Measurements from ENCODE around the gene HPD. TPM values are rescaled to one million over a fixed set of nuclear protein-coding genes. Genes with fewer than 3 reads are reported as not detected.
A peak's percentile ranks its signal among the peaks of the same experiment; 100 is the strongest.
"Not testable (repeated sequence)": the region's sequence is repeated elsewhere in the genome, so short reads cannot be mapped to it uniquely, and the experiment has no call there.

HPD gene
- total RNA-seq, 1 experiment from 2014 or later = 0.39 TPM

DNA sequence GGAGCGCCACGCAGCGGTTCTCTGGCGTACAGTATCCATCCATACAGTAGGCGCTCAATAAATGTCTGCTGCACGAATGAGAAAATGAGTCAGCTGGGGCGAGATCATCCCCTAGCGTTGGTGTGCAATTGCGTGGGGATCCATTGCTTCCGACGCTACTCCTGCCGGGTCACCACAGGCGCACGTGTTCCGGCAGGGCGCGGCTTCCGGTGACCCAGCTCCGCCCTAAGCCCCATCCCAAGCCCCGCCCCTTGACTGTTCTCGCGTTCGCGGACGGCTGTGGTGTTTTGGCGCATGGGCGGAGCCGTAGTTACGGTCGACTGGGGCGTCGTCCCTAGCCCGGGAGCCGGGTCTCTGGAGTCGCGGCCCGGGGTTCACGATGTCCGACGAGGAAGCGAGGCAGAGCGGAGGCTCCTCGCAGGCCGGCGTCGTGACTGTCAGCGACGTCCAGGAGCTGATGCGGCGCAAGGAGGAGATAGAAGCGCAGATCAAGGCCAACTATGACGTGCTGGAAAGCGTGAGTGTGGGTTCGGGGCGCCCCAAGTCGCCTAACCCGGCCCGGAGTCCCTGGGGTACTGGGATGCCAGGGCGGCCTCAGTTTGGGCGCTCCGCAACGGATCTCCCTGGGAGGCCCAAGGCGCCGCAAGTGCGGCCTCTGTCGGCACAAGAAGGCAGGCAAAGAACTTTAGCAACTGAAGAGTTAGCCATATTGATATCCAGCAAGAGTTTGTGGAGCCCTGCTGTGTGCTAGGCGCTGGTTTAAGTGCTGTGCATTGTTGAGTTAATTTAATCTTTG is 30.0 kb upstream of the HPD start, which contains the start of gene PSMD9 (continued):
- TF ChIP-seq, protein P1, sequence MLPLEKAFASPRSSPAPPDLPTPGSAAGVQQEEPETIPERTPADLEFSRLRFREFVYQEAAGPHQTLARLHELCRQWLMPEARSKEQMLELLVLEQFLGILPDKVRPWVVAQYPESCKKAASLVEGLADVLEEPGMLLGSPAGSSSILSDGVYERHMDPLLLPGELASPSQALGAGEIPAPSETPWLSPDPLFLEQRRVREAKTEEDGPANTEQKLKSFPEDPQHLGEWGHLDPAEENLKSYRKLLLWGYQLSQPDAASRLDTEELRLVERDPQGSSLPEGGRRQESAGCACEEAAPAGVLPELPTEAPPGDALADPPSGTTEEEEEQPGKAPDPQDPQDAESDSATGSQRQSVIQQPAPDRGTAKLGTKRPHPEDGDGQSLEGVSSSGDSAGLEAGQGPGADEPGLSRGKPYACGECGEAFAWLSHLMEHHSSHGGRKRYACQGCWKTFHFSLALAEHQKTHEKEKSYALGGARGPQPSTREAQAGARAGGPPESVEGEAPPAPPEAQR (CRISPR knock-in tag; IDR thresholded peaks at IDR 0.05) = no peak
- TF ChIP-seq GRHL2 (CRISPR knock-in tag; IDR thresholded peaks at IDR 0.05; ENCODE audit: insufficient replicate concordance, severe bottlenecking) (no peak), ELF4 (CRISPR knock-in tag; IDR thresholded peaks at IDR 0.05; ENCODE audit: low read depth) (0 out of 2 replicates have a peak, but pooled peaks have one; percentile 40), ETV6 (CRISPR knock-in tag; IDR thresholded peaks at IDR 0.05) (peak; percentile 95), ZNF281 (CRISPR knock-in tag; IDR thresholded peaks at IDR 0.05) (no peak), ZNF396 (CRISPR knock-in tag; IDR thresholded peaks at IDR 0.05; ENCODE audit: borderline replicate concordance) (0 out of 2 replicates have a peak, but pooled peaks have one; percentile 79)
- TF ChIP-seq, protein P2, sequence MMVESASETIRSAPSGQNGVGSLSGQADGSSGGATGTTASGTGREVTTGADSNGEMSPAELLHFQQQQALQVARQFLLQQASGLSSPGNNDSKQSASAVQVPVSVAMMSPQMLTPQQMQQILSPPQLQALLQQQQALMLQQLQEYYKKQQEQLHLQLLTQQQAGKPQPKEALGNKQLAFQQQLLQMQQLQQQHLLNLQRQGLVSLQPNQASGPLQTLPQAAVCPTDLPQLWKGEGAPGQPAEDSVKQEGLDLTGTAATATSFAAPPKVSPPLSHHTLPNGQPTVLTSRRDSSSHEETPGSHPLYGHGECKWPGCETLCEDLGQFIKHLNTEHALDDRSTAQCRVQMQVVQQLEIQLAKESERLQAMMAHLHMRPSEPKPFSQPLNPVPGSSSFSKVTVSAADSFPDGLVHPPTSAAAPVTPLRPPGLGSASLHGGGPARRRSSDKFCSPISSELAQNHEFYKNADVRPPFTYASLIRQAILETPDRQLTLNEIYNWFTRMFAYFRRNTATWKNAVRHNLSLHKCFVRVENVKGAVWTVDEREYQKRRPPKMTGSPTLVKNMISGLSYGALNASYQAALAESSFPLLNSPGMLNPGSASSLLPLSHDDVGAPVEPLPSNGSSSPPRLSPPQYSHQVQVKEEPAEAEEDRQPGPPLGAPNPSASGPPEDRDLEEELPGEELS (CRISPR knock-in tag; IDR thresholded peaks at IDR 0.05) = peak; percentile 95
- TF ChIP-seq, protein P3, sequence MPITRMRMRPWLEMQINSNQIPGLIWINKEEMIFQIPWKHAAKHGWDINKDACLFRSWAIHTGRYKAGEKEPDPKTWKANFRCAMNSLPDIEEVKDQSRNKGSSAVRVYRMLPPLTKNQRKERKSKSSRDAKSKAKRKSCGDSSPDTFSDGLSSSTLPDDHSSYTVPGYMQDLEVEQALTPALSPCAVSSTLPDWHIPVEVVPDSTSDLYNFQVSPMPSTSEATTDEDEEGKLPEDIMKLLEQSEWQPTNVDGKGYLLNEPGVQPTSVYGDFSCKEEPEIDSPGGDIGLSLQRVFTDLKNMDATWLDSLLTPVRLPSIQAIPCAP (CRISPR knock-in tag; IDR thresholded peaks at IDR 0.05) = peak; percentile 64; the same call in 1 of the 2 replicates

- ATAC-seq = no peak
- TF ChIP-seq FOXP1 (CRISPR knock-in tag; IDR thresholded peaks at IDR 0.05; ENCODE audit: borderline replicate concordance) (no peak), NFYB (CRISPR knock-in tag; conservative IDR thresholded peaks at IDR 0.05; ENCODE audit: low read depth) (no peak), AR (CRISPR knock-in tag; IDR thresholded peaks at IDR 0.05) (no peak), OVOL2 (CRISPR knock-in tag; IDR thresholded peaks at IDR 0.05; ENCODE audit: borderline replicate concordance) (no peak), ZNF281 (CRISPR knock-in tag; IDR thresholded peaks at IDR 0.05) (no peak), GTF2I (CRISPR knock-in tag; conservative IDR thresholded peaks at IDR 0.05) (peak; percentile 86), ZBTB21 (CRISPR knock-in tag; IDR thresholded peaks at IDR 0.05; ENCODE audit: borderline replicate concordance) (no peak), ZNF138 (CRISPR knock-in tag; conservative IDR thresholded peaks at IDR 0.05) (no peak)
- H3K4me1 Mint-ChIP-seq = peaks cover 23% of the 10 kb centered on the region
- POLR2A ChIA-PET = interaction anchor here (0.6 to 1.7 kb wide), 8 partner anchors 26 to 105 kb away, joined by 3 to 8 read pairs (median 3); partner anchors contain the start of gene RHOF
- no peaks in the 10 kb centered on the region for H3K36me3 Mint-ChIP-seq
- no peak for DNase-seq (ENCODE audit: low spot score)
- H3K4me3 Mint-ChIP-seq = peak overlapping the region; percentile 95
- peaks cover 5% of the 10 kb centered on the region; the same call in 1 of the 2 replicates for H3K9me3 Mint-ChIP-seq
- CTCF ChIA-PET = interaction anchor here (0.7 to 5.1 kb wide), 15 partner anchors 9 to 197 kb away, joined by 3 to 68 read pairs (median 4); partner anchors contain the start of genes CFAP251, MLXIP, RHOF and SETD1B
- H3K27ac Mint-ChIP-seq = peak overlapping the region; percentile 92
- peaks cover 26% of the 10 kb centered on the region for H3K27me3 Mint-ChIP-seq (ENCODE audit: low read depth)
These were observed 29.4 kb upstream of the HPD start for GRCh38 chr12:121888083-121888477.

DNA sequence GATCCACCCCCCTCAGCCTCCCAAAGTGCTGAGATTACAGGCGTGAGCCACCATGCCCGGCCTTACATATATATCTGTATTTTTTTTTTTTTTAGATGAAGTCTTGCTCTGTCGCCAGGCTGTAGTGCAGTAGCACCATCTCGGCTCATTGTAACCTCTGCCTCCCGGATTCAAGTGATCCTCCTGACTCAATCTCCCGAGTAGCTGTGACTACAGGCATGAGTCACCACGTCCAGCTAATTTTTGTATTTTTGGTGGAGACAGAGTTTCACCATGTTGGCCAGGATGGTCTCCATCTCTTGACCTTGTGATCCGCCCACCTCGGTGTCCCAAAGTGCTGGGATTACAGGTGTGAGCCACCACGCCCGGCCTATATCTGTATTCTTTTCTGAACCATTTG is 26.5 kb upstream of the HPD start:
- H3K27me3 Mint-ChIP-seq (ENCODE audit: low read depth) = peaks cover 22% of the 10 kb centered on the region
- H3K36me3 Mint-ChIP-seq; H3K27ac Mint-ChIP-seq; H3K4me3 Mint-ChIP-seq; POLR2A ChIA-PET; ATAC-seq; H3K9me3 Mint-ChIP-seq; DNase-seq (ENCODE audit: low spot score): not testable (repeated sequence)
- peaks cover 25% of the 10 kb centered on the region for H3K4me1 Mint-ChIP-seq
- CTCF ChIA-PET = interaction anchor here (5.1 kb wide), 1 partner anchor 91 kb away, joined by 68 read pairs; the partner anchor contains the start of gene RHOF
